Suppressor macrophage treated with lipopolysaccharide for 4 hours (primary cell): ENCODE measurements around the gene KDM4B.

Experiments used
- DNase-seq: peaks from one replicate; pipeline ENCODE4 v3.0.0-alpha.2; 2020

Gene KDM4B

DNA sequence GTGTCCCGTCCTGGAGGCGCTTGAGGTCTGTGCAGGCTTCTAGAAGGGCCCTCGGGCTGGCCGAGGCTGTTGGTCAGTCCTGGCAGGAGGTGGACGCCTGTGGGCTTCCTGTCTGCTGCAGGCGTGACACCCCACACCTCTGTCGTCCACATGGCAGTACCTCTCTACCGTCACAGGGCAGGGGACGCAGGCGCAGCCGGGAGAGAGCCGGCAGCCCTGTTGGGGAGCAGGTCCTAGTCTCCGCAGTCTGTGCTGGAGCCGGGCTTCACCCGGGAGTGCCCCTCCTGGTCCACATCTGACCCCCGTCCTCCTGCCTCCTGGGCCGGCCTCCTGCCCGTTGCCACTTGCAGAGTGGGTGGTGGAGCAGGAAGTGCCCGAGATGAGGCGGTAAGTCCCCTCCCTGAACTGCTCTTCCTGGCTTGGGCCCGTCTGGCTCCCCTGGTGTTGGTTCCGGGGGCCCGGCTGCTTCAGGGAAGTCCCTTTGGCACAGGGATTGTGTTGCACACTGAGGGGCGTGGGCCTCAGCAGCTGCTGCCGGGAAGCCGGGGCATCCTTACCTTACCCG lies 106.0 kb downstream of the KDM4B start:
- DNase-seq: no peak

DNA sequence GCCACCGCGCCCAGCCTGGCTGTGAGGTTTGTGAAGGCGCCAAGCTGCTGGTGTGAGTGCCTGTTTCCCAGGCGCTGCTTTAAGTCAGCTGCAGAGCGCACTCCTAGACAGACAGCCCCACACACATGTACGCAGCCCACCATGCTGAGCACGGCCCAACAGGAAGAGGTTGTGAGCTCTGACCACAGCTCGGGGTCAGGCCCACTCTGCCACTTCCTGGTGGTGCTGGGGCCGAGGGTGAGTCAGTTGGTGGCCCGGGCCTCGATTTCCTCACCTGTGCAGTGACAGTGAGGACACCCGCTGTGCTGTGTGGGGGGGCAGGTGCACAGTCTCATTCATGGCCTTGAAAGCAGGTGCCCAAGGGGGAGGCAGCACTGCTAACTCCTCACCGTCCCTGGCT lies 106.7 kb downstream of the KDM4B start:
- DNase-seq: no peak

DNA sequence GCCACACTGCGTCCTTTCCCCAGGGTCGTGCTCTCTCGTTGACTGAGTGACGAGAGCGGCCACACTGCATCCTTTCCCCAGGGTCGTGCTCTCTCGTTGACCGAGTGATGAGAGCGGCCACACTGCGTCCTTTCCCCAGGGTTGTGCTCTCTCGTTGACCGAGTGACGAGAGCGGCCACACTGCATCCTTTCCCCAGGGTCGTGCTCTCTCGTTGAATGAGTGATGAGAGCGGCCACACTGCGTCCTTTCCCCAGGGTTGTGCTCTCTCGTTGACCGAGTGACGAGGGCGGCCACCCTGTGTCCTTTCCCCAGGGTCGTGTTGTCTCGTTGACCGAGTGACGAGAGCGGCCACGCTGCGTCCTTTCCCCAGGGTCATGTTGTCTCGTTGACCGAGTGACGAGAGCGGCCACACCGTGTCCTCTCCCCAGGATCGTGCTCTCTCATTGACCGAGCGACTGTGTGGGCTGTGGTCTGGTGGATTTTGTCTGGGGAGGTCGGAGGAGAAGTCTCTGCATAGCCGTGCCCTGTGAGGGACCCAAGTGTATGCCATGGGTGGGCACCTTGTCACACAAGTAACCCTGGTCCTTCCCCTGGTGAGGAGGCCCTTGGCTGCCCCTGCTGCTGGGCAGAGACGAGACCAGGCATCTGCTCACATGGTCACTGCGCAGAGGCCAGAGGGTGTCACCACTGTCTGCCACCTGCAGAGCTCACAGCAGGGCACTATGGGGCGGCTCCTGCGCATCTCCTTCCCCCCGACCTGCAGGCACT lies 107.7 kb downstream of the KDM4B start:
- DNase-seq: no peak

DNA sequence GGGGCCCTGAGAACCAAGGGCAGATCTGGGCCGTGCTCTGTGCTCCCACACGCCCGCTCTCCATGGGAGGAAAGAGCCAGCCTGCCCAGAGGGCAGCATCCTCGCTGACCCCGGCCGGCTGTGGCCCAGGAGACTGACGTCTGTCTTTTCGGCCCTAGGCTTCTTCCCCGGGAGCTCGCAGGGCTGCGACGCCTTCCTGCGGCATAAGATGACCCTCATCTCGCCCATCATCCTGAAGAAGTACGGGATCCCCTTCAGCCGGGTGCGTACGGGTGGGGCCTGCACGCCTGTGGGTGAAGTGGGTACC lies 108.2 kb downstream of the KDM4B start:
- DNase-seq: no peak

DNA sequence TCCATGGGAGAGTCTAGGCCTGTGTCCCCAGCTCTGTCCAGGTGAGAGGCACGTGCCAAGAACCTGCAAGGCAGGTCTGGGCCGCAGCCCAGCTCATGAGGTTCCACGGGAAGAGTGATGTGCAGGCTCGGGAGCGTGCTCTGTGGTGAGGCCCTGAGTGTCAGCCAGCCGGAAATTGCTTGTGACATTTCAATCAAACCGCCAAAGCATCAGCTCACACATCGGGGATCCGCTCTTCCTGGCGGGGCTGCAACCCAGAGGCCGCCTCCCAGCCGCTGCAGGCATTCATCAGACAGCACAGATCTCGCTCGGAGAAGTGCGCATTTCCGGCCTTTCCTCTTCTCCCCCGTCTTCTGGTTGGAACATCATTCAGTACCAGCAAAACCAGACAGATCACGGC lies 109.3 kb downstream of the KDM4B start:
- DNase-seq: no peak

DNA sequence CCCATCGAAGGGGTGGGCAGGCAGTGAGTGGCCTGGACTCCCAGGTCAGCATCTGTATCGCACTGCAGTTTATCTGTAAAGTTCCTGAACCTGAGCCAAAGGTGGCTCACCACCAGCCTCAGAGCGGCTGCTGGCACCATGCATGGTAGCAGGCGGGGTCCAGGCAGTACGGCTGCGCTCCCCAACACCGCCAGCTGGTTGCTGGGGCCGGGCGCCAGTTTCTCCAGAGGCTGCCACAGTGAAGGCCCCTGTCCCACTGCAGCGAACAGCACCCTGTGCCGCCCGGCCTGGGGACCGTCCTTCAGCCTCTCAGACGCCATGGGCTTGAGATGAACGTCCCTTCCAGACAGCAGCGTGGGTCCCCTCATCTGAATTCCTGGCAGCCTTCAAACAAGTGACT lies 109.8 kb downstream of the KDM4B start:
- DNase-seq: no peak

DNA sequence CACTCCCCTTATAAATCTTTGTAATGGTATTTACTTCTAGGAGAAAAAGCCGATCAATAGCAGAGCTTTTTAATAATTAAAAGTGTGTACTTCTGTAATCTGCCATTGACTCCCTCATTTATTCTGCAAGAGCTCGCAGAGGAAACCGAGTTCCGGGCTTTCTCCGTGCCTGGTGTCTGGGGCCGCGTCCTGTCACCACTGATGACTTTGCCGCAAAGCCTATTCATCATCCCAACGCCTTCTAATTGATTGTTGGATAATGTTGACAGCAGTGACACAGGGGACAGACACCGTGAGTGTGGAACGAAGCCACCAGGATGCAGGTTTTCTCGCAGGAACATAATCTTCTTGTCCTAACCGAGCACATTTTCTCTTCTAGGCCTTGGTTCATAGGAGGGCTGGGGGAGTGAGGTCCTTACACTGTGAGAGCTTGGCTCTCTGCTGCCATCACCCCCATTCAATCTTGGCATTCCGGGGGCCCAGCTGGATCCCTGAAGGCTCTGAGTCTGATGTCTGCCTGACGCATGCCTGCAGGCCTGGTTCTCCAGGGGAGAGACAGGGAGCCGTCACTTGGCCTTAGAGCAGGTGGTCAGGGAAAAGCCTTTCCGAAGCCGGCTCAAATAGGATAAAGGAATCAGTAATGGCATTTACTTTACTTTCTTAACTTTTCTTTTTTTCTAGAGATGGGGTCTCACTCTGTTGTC lies 110.3 kb downstream of the KDM4B start:
- DNase-seq: no peak

DNA sequence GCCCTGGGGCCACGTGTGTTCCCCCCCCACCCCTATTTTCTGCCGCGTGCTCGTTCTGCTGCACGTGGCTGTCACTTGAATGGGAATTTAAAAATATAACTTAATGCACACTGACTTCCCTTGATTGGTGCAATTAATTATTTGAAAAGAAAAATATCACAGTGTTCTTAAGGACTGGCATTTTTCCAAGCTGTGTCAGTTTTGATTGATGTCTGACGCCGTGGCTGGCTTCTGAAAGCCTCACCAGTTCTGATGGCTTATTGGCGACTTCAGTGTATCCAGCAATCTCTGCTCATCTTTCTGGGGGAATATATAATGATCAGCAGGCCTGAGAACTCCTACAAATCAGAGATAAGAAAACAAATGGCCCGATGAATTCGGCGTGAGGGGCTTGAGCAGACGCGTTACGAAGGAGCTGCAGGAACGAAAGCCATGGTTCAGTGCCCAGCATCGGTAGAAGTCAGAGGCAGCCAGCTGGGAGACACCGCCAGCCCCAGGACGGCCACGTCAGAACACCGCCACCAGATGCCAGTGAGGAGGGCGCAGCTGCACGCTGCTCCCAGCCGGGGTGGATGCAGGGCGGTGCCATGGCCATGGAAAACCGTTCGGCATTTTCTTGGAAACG lies 111.2 kb downstream of the KDM4B start:
- no peak for DNase-seq

DNA sequence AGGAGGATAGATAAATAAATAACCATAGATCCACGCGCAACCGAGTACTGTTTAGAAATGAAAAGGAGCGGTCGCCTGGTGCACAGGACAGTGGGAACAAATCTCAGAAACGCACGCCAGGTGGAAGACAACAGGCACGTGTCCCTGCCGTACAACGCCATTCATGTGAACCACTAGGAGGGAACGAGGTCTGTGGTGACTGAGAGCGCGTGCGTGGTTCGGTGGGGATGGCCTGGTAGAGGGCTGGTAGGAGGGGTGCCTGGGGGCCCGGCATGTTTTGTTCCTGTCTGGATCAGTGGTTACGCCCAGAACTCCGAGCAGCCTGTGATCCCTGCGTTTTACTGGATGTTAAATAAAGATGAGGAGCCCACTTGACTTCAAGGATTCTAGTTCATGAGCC lies 111.9 kb downstream of the KDM4B start:
- DNase-seq: no peak

DNA sequence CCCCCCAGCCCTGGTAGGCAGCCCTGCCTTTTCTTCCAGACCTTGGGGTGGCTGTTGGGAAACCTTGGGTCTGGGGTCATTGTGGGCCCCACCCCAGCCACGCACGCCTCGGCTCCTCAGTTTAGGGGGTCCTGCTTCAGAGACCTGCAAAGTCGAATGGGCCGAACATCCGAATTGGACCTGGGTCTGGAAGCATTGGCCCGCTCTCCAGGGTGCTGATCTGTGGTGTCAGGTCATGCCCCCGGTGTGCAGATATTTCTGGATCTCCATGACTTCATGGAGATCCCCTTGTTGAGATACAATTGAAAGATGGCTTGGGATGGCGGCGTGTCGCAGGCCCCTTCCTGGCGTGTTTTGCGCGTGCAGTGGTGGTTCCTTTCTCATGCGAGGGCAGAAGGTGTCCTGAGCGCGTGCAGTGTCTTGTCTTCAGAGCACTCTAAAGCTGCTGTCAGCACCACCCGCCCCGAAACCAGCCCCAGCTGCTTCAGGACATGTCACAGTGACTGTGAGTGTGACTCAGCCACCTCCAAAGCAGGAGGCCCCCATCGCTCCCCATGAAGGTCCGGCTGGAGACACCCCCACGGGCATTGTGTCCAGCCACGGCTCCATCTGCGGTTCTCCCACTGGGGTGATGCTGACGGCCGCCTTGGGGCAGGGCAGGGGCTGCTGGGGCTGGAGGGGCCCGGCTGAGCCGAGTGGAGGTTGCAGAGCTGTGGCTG lies 112.7 kb downstream of the KDM4B start:
- no peak for DNase-seq

DNA sequence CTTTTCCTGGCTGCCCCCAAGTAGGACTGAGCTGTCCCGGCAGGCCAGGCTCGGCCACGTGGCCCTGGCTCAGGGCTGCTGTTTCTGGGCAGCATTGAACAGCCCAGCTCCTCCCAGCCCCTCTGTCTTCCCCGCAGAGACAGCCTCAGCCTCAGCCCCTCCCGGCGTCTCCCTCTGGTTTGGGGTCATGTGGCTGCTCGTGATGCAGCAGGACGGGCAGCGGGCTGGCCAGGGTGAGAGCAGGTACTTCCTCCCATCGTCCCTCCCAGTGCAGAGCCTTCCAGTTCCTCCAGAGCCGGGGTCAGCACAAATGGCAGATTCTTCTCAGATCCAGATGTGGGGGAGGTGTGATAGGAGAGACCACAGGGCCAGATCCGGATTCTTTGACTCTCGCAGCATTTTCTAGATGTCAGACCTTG lies 114.6 kb downstream of the KDM4B start:
- no peak for DNase-seq

DNA sequence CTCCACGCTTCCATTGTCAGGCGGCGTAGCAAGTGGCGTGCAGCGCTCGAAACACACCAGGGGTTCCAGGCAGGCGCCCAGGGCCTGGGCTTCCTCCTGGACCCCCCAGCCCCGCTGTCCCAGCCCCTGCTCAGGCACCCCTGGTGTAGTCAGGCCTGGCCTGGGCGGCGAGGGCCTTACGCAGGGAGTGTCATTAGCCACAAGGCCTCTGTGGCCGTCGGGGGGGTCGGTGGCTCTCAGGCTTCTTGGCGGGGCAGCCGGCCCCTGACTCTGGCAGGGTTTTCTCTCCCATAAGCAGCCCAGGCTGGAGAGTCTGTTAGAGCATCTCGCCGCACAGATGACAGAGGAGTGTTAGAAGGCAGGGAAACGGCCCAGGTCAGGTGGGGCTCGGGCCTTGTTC lies 116.7 kb downstream of the KDM4B start:
- DNase-seq: no peak

DNA sequence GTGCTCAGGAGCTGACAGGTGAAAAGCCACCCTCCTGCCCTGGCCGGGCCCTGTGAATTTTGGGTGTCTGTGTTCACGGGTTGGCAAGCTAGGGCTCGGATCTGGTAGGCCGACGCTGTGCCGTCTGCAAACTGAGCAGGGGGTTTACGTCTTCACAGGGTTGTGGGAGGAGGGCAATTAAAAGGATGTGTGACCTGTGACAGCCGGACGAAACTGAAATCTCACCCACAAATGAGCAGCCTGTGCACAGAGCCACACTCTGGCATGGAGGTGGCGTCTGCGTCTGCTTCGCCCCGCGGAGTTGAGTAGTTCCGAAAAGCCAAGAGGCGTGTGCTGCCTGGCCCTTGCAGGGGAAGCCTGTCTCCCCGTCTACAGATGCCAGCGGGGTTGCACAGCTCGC lies 117.3 kb downstream of the KDM4B start:
- DNase-seq: no peak

DNA sequence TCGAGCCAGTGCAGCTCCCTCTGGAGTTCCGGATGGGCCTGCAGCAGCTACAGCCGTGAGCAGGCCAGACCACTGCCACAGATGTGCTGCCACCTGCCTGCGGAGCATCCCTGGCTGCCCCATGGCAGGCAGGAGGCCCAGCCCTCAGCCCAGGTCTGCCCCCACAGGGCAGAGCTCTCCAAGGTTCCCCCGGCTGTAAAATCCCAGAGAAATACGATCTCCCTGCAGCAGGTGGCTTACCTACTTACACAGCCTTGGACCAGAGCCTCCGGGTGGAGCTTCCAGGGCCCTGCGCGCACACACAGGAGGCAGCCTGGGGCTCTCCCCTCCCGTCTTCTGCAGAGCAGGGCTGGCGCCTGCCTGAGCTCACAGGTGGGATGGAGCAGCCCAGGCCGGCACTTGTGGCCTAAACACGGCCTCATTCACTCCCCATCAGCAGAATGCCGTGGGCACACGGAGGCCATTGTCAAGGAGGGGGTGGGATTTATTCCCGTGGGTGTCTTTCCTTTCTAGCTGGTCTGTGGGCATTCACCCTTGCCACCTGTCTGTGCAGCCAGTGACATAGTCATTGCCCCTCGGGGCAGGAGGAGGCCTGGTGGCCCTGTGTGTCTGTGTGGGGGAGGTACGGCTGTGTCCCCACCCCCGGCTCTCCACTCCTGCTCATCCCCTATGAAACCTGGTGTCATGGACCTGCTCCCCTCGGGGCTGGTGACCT lies 118.0 kb downstream of the KDM4B start:
- no peak for DNase-seq

DNA sequence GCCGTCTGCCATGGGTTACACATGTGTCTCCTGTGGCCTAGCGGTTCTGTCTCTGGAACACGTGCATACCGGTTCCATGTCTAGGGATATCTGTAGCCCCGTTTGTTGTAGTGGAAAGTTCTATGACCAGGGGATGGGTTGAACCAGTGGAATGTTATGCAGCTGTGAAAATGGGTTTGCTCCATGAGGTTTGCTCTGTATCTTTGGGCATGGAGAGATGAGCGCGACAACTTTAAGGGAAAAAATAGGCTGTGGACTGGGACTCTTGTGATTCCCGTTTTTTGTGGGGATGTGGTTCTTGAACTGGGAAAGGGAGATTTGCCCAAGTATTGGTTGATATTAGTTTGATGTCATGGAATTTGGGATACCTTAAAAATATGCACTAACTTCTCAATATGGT lies 120.4 kb downstream of the KDM4B start:
- no peak for DNase-seq

DNA sequence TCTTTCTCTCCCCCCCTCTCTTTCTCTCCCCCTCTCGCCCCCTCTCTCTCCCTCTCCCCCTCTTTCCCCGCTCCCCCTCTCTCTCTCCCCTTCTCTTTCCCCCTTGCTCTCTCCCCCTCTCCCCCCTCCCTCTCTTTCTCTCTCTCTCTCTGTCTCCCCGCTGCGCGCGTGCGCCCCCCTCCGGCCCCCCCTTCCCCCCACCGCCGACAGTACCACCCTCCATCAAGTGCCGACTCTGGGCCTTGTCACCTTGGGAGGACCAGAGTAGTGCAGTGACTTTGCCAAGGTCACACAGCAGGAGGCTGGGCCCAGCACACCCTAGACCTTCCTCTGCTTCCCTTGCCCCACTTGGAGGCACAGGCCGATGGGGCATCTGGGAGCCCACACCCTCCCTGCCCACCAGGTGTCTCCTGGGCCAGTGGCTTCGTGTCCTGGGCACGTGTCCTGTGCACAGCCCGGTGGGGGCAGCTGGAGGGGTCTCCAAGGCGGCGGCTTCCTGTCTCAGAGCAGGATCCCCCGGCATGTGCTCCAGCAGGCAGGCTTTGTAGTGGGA lies 121.6 kb downstream of the KDM4B start:
- DNase-seq: no peak

DNA sequence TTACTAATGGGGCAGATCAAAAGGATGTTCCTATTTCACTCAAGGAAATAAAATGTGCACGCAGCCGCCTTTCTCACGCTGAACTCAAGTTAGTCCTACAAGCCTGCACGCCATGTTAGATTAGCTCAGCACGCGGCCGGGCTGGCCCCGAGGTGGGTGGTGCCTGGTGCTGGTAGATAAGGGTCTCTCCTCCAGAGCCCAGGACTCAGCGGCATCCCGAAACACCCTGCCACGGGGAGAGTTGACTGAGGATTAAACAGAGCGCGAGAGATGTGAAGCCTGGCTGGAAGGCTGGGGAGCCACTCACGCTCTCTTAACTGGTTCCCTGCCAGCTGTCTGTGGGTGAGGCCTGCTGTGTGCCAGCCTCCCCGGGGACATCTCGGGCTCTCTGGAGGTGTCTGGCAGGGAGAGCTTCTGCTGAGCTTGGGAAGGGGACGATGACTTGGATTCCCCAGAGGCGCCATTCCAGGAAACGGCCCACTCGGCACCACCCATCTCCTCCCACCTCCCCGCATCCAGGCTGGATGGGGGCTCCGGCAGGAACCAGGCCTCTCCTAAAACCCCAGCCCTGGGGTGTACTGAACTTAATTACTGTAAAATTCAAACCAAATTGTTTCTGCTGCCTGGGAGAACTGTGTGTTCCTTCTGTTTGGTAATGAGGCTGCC lies 122.2 kb downstream of the KDM4B start:
- DNase-seq: no peak

DNA sequence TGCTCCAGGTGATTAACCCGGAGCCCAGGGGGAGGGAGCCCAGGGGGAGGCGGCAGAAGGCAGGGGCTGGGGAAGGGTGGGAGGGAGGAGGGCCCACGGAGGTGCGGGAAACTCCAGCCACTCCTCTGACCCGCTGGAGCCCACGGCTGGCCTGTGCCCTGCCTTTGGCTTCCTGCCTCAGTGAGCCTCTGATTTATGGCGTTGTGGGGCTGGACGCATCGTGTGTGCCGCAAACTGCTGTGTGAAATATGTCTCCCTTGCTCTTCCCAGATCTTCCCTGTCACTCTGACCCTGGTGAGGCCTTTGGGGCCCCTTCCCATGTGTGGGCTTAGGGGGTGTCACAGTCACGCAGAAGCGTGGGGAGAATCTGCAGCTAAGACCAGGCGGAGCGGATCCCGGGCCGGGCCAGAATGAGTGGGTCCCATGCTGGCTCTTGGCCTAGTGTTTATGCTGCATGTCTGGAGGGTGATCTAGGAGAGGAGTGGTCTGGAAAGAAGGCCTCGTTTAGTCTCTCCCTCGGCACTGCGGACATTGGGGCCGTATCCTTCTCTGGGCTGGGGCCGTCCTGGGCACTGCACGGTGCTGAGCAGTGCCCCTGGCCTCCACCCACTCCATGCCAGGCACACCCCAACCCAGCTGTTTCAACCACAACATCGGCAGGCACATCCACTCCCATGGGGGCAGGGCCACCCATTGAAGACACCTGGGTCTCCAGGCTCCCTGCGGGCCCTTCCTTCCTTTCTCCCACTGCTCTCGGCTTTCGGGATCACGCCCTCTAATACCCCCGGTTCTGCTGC lies 123.0 kb downstream of the KDM4B start:
- DNase-seq: no peak

DNA sequence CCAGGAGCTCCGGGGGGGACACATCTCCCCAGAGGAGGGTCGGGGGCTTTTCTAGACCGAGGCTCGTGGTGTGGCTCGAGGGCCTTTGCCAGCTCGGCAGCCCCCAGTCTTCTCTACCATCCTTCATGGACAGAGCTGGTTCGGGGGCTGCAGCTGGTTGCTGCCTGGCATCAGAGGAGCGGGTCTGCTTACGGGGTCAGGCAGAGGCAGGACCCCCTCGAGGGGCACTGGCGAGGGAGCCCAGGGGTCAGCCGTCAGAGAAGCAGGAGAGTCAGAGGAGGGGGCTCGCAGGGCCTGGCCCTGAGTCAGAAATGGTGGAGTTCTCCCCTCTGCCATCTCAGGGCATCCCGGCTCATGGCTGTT lies 123.5 kb downstream of the KDM4B start:
- DNase-seq: no peak

DNA sequence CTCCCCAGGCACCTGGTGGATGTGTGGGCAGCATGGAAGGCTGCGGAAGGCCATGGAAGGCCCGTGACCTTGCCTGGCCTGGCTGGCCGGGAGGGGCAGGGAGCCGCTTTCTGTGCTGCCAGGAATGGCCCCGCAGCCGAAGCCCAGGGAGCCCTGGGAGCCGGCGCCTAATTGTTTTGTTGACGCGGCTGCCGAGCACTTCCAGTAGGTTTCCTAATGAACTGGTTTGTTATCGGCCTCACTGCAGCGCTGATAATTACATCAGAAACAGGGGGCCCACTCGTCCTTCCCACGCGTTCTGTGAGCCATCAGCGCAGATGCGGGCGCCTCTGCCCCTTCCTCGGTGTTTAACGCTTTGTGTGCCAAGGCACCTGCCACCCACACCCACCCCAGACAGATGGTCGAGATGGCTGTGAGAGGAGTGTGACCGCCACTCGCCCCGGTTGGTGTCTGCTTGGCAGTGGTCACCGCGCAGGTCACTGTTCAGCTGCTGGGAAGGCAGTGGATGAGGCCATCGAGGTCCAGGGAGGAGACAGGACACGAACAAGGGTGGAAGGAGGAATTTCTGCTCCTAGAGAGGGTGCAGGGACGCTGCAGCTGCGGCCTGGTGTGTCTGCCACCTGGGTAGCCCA lies 124.5 kb downstream of the KDM4B start:
- no peak for DNase-seq
